Brain microvascular endothelial cell (primary cell): ENCODE measurements around the gene SUSD1.

Experiments used
- DNase-seq: peaks from one replicate; pipeline ENCODE4 v3.0.0-alpha.2; 2020
- H3K27ac ChIP-seq: fragments of 250-450 bp; sonication (Bioruptor Pico); 2 replicates; pipeline ENCODE4 v1.5.1; 2020; ENCODE audit warnings: mild to moderate bottlenecking, moderate library complexity
- H3K27me3 ChIP-seq: fragments of 250-450 bp; sonication (Bioruptor Pico); replicated peaks from 2 replicates; pipeline ENCODE4 v1.5.1; 2020; ENCODE audit warnings: mild to moderate bottlenecking
- H3K36me3 ChIP-seq: fragments of 250-450 bp; sonication (Bioruptor Pico); replicated peaks from 2 replicates; pipeline ENCODE4 v1.5.1; 2020; ENCODE audit warnings: mild to moderate bottlenecking
- H3K4me3 ChIP-seq: 2 replicates; pipeline ENCODE4 v1.5.1; 2011; ENCODE audit warnings: low read depth, mild to moderate bottlenecking, control low read depth, low read length, moderate library complexity
- in situ Hi-C: cut with HindIII; loops from 2 replicates; pipeline ENCODE4 v1.10.0; 2017; ENCODE audit warnings: low sequenced_read_pairs, low pct_ligation_motif_present
- TF ChIP-seq, protein P1 (sequence below): IDR thresholded peaks from 2 replicates; pipeline ENCODE4 v1.5.1; 2011; ENCODE audit warnings: low read depth, mild to moderate bottlenecking, moderate library complexity, low read length, control low read depth, inconsistent platforms; ENCODE audit errors: missing control alignments

The SUSD1 gene

DNA sequence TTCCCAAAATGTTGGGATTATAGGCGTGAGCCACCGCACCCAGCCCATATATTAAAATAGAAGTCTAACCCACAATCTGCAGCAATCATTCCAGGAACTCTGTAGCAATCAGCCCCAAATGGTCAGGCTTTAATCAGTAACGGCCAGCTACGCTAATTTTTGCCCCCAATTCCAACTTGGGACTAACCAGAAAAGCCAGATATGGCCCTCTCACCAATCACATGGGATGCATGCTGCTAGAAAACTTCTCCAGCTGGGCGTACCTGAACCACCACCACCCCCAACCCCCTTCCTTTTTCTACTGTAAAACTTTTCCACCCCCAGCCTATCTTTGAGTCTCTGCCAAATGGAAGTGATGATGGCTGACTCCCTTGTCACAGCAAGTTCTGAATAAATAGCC is 4.1 kb downstream of the SUSD1 start:
- H3K4me3 ChIP-seq: no peak overlapping the region
- H3K36me3 ChIP-seq: no peaks in the 10 kb centered on the region
- TF ChIP-seq, protein P1, sequence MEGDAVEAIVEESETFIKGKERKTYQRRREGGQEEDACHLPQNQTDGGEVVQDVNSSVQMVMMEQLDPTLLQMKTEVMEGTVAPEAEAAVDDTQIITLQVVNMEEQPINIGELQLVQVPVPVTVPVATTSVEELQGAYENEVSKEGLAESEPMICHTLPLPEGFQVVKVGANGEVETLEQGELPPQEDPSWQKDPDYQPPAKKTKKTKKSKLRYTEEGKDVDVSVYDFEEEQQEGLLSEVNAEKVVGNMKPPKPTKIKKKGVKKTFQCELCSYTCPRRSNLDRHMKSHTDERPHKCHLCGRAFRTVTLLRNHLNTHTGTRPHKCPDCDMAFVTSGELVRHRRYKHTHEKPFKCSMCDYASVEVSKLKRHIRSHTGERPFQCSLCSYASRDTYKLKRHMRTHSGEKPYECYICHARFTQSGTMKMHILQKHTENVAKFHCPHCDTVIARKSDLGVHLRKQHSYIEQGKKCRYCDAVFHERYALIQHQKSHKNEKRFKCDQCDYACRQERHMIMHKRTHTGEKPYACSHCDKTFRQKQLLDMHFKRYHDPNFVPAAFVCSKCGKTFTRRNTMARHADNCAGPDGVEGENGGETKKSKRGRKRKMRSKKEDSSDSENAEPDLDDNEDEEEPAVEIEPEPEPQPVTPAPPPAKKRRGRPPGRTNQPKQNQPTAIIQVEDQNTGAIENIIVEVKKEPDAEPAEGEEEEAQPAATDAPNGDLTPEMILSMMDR: no peak
- in situ Hi-C loops: no loop called here
- no peak overlapping the region for H3K27ac ChIP-seq
- no peak for DNase-seq
- H3K27me3 ChIP-seq: no peaks in the 10 kb centered on the region

GRCh38 chr9:112170235-112170634 is 4.9 kb downstream of the SUSD1 start:
- Histone ChIP-seq H3K4me3 (no peak overlapping the region), H3K27me3 (no peaks in the 10 kb centered on the region), H3K36me3 (no peaks in the 10 kb centered on the region), H3K27ac (no peak overlapping the region)
- in situ Hi-C loops: no loop called here
- TF ChIP-seq, protein P1: no peak
- no peak for DNase-seq

GRCh38 chr9:112169368-112169767 is 5.7 kb downstream of the SUSD1 start:
- TF ChIP-seq, protein P1: no peak
- DNase-seq: no peak
- Histone ChIP-seq H3K4me3 (no peak overlapping the region), H3K27ac (no peak overlapping the region), H3K27me3 (no peaks in the 10 kb centered on the region), H3K36me3 (no peaks in the 10 kb centered on the region)
- in situ Hi-C loops: no loop called here

DNA sequence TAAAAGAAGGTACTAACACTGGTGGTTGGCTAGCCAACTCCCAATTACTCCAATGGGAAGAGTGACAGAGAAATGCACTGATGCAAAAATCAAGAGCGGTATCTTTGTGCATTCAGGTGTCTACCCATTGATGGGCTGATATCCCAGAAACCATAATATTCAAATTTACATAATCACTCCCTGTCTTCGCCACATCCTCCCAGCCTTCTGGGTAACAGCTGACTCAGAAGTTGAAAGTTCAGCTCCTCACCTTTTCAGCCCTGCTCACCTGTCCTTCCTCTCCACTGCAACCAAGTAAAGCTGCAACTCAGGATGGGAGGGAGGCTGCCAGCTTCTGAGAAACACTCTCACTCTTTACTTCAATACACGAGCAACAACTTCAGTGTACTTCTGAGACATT is 6.9 kb downstream of the SUSD1 start:
- H3K27ac ChIP-seq: no peak overlapping the region

GRCh38 chr9:112166176-112167140 is 8.6 kb downstream of the SUSD1 start:
- no peaks in the 10 kb centered on the region for H3K36me3 ChIP-seq
- H3K27me3 ChIP-seq: no peaks in the 10 kb centered on the region
- in situ Hi-C loops: no loop called here
- no peak for DNase-seq
- TF ChIP-seq, protein P1: peak; percentile 52
- no peak overlapping the region for H3K27ac ChIP-seq
- H3K4me3 ChIP-seq: no peak overlapping the region

More for the DNA sequence above, 6.9 kb downstream of the SUSD1 start:
- H3K27me3 ChIP-seq: no peaks in the 10 kb centered on the region
- in situ Hi-C loops: no loop called here
- H3K4me3 ChIP-seq: no peak overlapping the region
- no peaks in the 10 kb centered on the region for H3K36me3 ChIP-seq
- no peak for DNase-seq
- TF ChIP-seq, protein P1: no peak
